ENCODE results near the gene TPCN2.

The TPCN2 gene

DNA sequence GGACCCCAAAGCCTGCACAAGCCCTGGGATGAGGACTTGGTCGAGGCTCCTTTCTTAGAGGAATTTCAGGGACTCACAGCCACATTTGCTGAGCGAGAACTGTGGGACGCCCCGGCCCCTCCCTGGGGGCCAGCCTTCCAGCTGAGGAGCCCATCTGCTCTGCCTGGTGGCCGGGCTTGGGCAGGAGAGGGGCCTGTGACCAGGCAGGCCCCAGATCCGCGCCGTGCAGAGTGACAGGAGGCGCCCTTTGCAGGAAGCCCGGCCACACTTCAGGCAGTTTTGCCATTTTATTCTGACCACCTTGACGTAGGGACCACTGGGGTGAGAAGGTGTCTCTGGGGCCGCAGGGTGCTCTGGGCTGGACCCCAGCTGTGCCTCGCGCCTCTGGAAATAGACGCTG, 35.6 kb downstream of the TPCN2 start:
- H3K27ac ChIP-seq: no peak overlapping the region
- no peaks in the 10 kb centered on the region for H3K36me3 ChIP-seq (ENCODE audit: insufficient read depth)

DNA sequence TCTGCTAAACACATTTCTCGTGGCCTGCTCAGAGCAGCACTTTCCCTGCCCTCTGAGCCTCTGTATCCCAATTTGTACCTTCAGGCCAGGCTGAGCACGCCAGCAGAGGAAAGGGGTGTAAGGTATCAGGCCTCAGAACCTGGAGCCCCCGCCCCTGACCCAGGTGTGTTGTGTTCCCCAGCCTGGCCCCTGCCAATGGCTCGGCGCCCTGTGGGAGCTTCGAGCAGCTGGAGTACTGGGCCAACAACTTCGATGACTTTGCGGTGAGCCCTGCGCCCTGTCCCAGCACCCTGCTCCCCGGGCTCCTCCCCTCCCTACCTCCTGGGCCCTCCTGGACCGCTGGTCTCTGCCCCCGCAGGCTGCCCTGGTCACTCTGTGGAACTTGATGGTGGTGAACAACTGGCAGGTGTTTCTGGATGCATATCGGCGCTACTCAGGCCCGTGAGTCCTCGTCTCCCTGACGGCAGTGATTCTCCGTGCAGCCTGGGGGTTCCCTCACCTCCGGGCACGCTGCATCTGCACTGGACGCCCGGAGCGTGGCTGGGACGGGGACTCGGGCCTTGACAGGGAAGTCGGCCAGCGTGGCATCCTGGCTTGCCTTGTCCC, 36.9 kb downstream of the TPCN2 start:
- H3K79me2 ChIP-seq (ENCODE audit: insufficient read depth, low read depth): no peaks in the 10 kb centered on the region
- no peak overlapping the region for H3K9ac ChIP-seq
- no peaks in the 10 kb centered on the region for H3K27me3 ChIP-seq (ENCODE audit: insufficient read depth, low read depth)
- TF ChIP-seq CTCF (conservative IDR thresholded peaks at IDR 0.05; ENCODE audit: low read depth, low read length): no peak
- no peak overlapping the region for H3K4me2 ChIP-seq
- no peak overlapping the region for H3K27ac ChIP-seq
- H4K20me1 ChIP-seq (ENCODE audit: insufficient read depth): no peaks in the 10 kb centered on the region
- H3K4me1 ChIP-seq (ENCODE audit: low read depth, poor library complexity, severe bottlenecking): no peaks in the 10 kb centered on the region
- H2AFZ ChIP-seq (ENCODE audit: low read depth): no peak overlapping the region
- no peak overlapping the region for H3K4me3 ChIP-seq (IDR thresholded peaks at IDR 0.05; ENCODE audit: insufficient read depth, low read depth, low read length)
- H3K36me3 ChIP-seq (ENCODE audit: insufficient read depth): no peaks in the 10 kb centered on the region

More for the DNA sequence above, 35.6 kb downstream of the TPCN2 start:
- H3K79me2 ChIP-seq (ENCODE audit: insufficient read depth, low read depth): no peaks in the 10 kb centered on the region
- no peak overlapping the region for H3K4me3 ChIP-seq (IDR thresholded peaks at IDR 0.05; ENCODE audit: insufficient read depth, low read depth, low read length)
- no peak overlapping the region for H3K4me2 ChIP-seq
- H3K4me1 ChIP-seq (ENCODE audit: low read depth, poor library complexity, severe bottlenecking): no peaks in the 10 kb centered on the region
- H2AFZ ChIP-seq (ENCODE audit: low read depth): no peak overlapping the region
- no peak for TF ChIP-seq CTCF (conservative IDR thresholded peaks at IDR 0.05; ENCODE audit: low read depth, low read length)
- no peak overlapping the region for H3K9ac ChIP-seq
- H3K27me3 ChIP-seq (ENCODE audit: insufficient read depth, low read depth): no peaks in the 10 kb centered on the region
- H4K20me1 ChIP-seq (ENCODE audit: insufficient read depth): no peaks in the 10 kb centered on the region

- H3K4me2 ChIP-seq: no peak overlapping the region
- H3K4me1 ChIP-seq (ENCODE audit: low read depth, poor library complexity, severe bottlenecking): no peaks in the 10 kb centered on the region
- no peak overlapping the region for H3K27ac ChIP-seq
- H3K9ac ChIP-seq: no peak overlapping the region
- no peak overlapping the region for H3K4me3 ChIP-seq (IDR thresholded peaks at IDR 0.05; ENCODE audit: insufficient read depth, low read depth, low read length)
- TF ChIP-seq CTCF (conservative IDR thresholded peaks at IDR 0.05; ENCODE audit: low read depth, low read length): no peak
- H3K36me3 ChIP-seq (ENCODE audit: insufficient read depth): no peaks in the 10 kb centered on the region
- no peak overlapping the region for H2AFZ ChIP-seq (ENCODE audit: low read depth)
- H3K79me2 ChIP-seq (ENCODE audit: insufficient read depth, low read depth): no peaks in the 10 kb centered on the region
- no peaks in the 10 kb centered on the region for H3K27me3 ChIP-seq (ENCODE audit: insufficient read depth, low read depth)
- H4K20me1 ChIP-seq (ENCODE audit: insufficient read depth): no peaks in the 10 kb centered on the region
Measured at GRCh38 chr11:69086152-69087132, 37.7 kb downstream of the TPCN2 start.

DNA sequence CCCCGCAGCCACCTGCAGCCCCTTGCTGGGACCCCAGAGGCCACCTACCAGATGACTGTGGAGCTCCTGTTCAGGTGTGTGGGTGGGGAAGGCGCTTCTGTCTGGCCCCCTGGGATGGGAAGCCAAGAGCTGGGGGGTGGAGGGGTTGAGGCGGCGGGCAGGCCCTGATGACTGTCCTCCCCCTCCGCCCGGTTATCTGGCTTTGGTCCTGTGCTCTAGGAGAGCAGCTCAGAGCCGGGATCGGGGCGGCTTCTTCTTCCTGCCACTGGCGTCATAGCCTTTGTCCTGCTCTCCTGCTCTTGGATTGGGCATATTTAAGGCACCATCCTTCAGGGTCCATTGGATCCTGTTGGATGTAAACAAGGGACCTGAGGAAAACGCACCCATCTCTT, 38.4 kb downstream of the TPCN2 start:
- Histone ChIP-seq H3K36me3 (ENCODE audit: insufficient read depth) (no peaks in the 10 kb centered on the region), H3K79me2 (ENCODE audit: insufficient read depth, low read depth) (no peaks in the 10 kb centered on the region)
- no peak for TF ChIP-seq CTCF (conservative IDR thresholded peaks at IDR 0.05; ENCODE audit: low read depth, low read length)

More for the DNA sequence above, 38.4 kb downstream of the TPCN2 start:
- Histone ChIP-seq H3K4me2 (no peak overlapping the region), H4K20me1 (ENCODE audit: insufficient read depth) (no peaks in the 10 kb centered on the region), H2AFZ (ENCODE audit: low read depth) (no peak overlapping the region), H3K4me3 (IDR thresholded peaks at IDR 0.05; ENCODE audit: insufficient read depth, low read depth, low read length) (no peak overlapping the region), H3K9ac (no peak overlapping the region), H3K4me1 (ENCODE audit: low read depth, poor library complexity, severe bottlenecking) (no peaks in the 10 kb centered on the region), H3K27me3 (ENCODE audit: insufficient read depth, low read depth) (no peaks in the 10 kb centered on the region), H3K27ac (no peak overlapping the region)

Measured in KMS-11 (cell line).